GM15510 (cell line): ENCODE results near the gene FAM25G.
"Not testable (repeated sequence)": the region's sequence is repeated elsewhere in the genome, so short reads cannot be mapped to it uniquely, and the experiment has no call there.

ENCODE experiments used
- POLR2A ChIP-seq: IDR thresholded peaks from 3 replicates; pipeline ENCODE4 v1.6.1; 2011; ENCODE audit warnings: borderline replicate concordance; ENCODE audit not compliant: insufficient read length; ENCODE audit errors: extremely low read depth

The FAM25G gene

GRCh38 chr10:47491600-47491999, at the start of gene FAM25G:
TSS of gene FAM25G (minus strand) at chr10:47491700. CDS start at chr10:47491674, 26 bp downstream.
- TF ChIP-seq POLR2A: not testable (repeated sequence)

GRCh38 chr10:47523475-47523874, 32.0 kb upstream of the FAM25G start, which contains the start of gene AGAP9:
TSS of gene AGAP9 (minus strand) at chr10:47523638. CDS start at chr10:47523526, 112 bp downstream.
- TF ChIP-seq POLR2A: not testable (repeated sequence)

GRCh38 chr10:47483923-47484322, 7.6 kb downstream of the FAM25G start, which contains the start of gene ANXA8:
TSS of gene ANXA8 (minus strand) at chr10:47484115. CDS start at chr10:47483933, 182 bp downstream.
- not testable (repeated sequence) for TF ChIP-seq POLR2A

GRCh38 chr10:47458466-47459154, 32.9 kb downstream of the FAM25G start:
- TF ChIP-seq POLR2A: no peak

GRCh38 chr10:47457826-47458225, 33.7 kb downstream of the FAM25G start:
- no peak for TF ChIP-seq POLR2A

- TF ChIP-seq POLR2A: no peak
These were observed 34.0 kb downstream of the FAM25G start for GRCh38 chr10:47457528-47457820.

- TF ChIP-seq POLR2A: no peak
These were observed 34.5 kb downstream of the FAM25G start for GRCh38 chr10:47456794-47457527.

- TF ChIP-seq POLR2A: no peak
These were observed 35.3 kb downstream of the FAM25G start for GRCh38 chr10:47456079-47456785.

- TF ChIP-seq POLR2A: no peak
These were observed 36.8 kb downstream of the FAM25G start for GRCh38 chr10:47454780-47455058.

GRCh38 chr10:47454008-47454779, 37.3 kb downstream of the FAM25G start:
- TF ChIP-seq POLR2A: no peak

- TF ChIP-seq POLR2A: no peak
These were observed 38.1 kb downstream of the FAM25G start for GRCh38 chr10:47453141-47454007.

- no peak for TF ChIP-seq POLR2A
These were observed 38.9 kb downstream of the FAM25G start for GRCh38 chr10:47452495-47453140.

GRCh38 chr10:47451998-47452494, 39.5 kb downstream of the FAM25G start:
- no peak for TF ChIP-seq POLR2A

- TF ChIP-seq POLR2A: no peak
These were observed 40.1 kb downstream of the FAM25G start for GRCh38 chr10:47451273-47451997.
